WTC11 (cell line): Measurements from ENCODE around the gene LDLRAD4. TPM values are rescaled to one million over a fixed set of nuclear protein-coding genes. Genes with fewer than 3 reads are reported as not detected.

ENCODE experiments used
- ATAC-seq: fragments of 200-7000 bp; cut with Tn5 transposase; 2 replicates; pipeline ENCODE4 v1.10.0; 2021; ENCODE audit warnings: mild to moderate bottlenecking, moderate library complexity
- CTCF ChIA-PET: fragments of 300-600 bp; sonication (Branson Sonifier 250); formaldehyde crosslinking; loops from one replicate; lab custom pipeline; 2021; ENCODE audit warnings: antibody characterized with exemption; lab: Charles Lee
- POLR2A ChIA-PET: fragments of 350-600 bp; sonication (Branson Sonifier 250); formaldehyde crosslinking; loops from one replicate; lab custom pipeline; 2021; ENCODE audit warnings: antibody characterized with exemption; lab: Charles Lee
- DNase-seq: peaks from one replicate; pipeline ENCODE4 v3.0.0; 2021; ENCODE audit warnings: low spot score
- H3K27ac Mint-ChIP-seq: 2 replicates; pipeline ENCODE4 v1.8.0; 2021; ENCODE audit warnings: mixed read lengths
- H3K27me3 Mint-ChIP-seq: 2 replicates; pipeline ENCODE4 v1.8.0; 2021; ENCODE audit warnings: low read depth, mild to moderate bottlenecking, moderate library complexity, mixed read lengths
- H3K36me3 Mint-ChIP-seq: 2 replicates; pipeline ENCODE4 v1.8.0; 2021; ENCODE audit warnings: mixed read lengths
- H3K4me1 Mint-ChIP-seq: 2 replicates; pipeline ENCODE4 v1.8.0; 2022; ENCODE audit warnings: mixed read lengths
- H3K4me3 Mint-ChIP-seq: 2 replicates; pipeline ENCODE4 v1.8.0; 2021; ENCODE audit warnings: mild to moderate bottlenecking, moderate library complexity, mixed read lengths
- H3K9me3 Mint-ChIP-seq: 2 replicates; pipeline ENCODE4 v1.8.0; 2021; ENCODE audit warnings: mixed read lengths
- ATF1 ChIP-seq: sonication (generic); formaldehyde crosslinking; IDR thresholded peaks from 2 replicates; pipeline ENCODE4 v1.8.1; 2023; ENCODE audit warnings: mild to moderate bottlenecking, moderate library complexity, missing genetic modification reagents
- EMX1 ChIP-seq: fragments of 250-450 bp; sonication (Bioruptor Pico); IDR thresholded peaks from 2 replicates; pipeline ENCODE4 v1.8.0; 2021; ENCODE audit warnings: mild to moderate bottlenecking
- ESRRA ChIP-seq: sonication (generic); formaldehyde crosslinking; IDR thresholded peaks from 2 replicates; pipeline ENCODE4 v1.8.1; 2022; ENCODE audit warnings: mild to moderate bottlenecking, missing genetic modification reagents, borderline replicate concordance
- JUN ChIP-seq: sonication (generic); formaldehyde crosslinking; IDR thresholded peaks from 2 replicates; pipeline ENCODE4 v1.8.0; 2023; ENCODE audit warnings: mild to moderate bottlenecking, missing genetic modification reagents
- MXD4 ChIP-seq: fragments of 250-450 bp; sonication (Bioruptor Pico); IDR thresholded peaks from 2 replicates; pipeline ENCODE4 v1.8.0; 2021; ENCODE audit warnings: mild to moderate bottlenecking, moderate library complexity, borderline replicate concordance
- PRRX2 ChIP-seq: fragments of 250-450 bp; sonication (Bioruptor Pico); IDR thresholded peaks from 2 replicates; pipeline ENCODE4 v1.8.0; 2021; ENCODE audit warnings: mild to moderate bottlenecking
- RELA ChIP-seq: sonication (generic); formaldehyde crosslinking; IDR thresholded peaks from 2 replicates; pipeline ENCODE4 v1.8.1; 2022; ENCODE audit warnings: missing genetic modification reagents, mild to moderate bottlenecking, borderline replicate concordance
- SMAD3 ChIP-seq: sonication (generic); formaldehyde crosslinking; IDR thresholded peaks from 2 replicates; pipeline ENCODE4 v1.8.0; 2022; ENCODE audit warnings: missing genetic modification reagents, mild to moderate bottlenecking, borderline replicate concordance
- total RNA-seq: library from RNA; stranded (reverse); gene quantifications from 3 replicates; pipeline ENCODE4 v1.2.3, GENCODE V29; 2021
- TF ChIP-seq, protein P1 (sequence below): fragments of 250-450 bp; sonication (Bioruptor Pico); conservative IDR thresholded peaks from 2 replicates; pipeline ENCODE4 v1.9.0; 2021; ENCODE audit warnings: mild to moderate bottlenecking
- TF ChIP-seq, protein P2 (sequence below): sonication (generic); formaldehyde crosslinking; IDR thresholded peaks from 2 replicates; pipeline ENCODE4 v1.8.0; 2022; ENCODE audit warnings: mild to moderate bottlenecking, missing genetic modification reagents
- TF ChIP-seq, protein P3 (sequence below): sonication (generic); formaldehyde crosslinking; IDR thresholded peaks from 2 replicates; pipeline ENCODE4 v1.8.1; 2023; ENCODE audit warnings: mild to moderate bottlenecking, moderate library complexity, missing genetic modification reagents
- TF ChIP-seq, protein P4 (sequence below): sonication (generic); formaldehyde crosslinking; IDR thresholded peaks from 2 replicates; pipeline ENCODE4 v1.8.0; 2023; ENCODE audit warnings: missing genetic modification reagents
- TF ChIP-seq, protein P5 (sequence below): fragments of 250-450 bp; sonication (Bioruptor Pico); IDR thresholded peaks from 2 replicates; pipeline ENCODE4 v1.9.0; 2021; ENCODE audit warnings: mild to moderate bottlenecking
- TF ChIP-seq, protein P6 (sequence below): sonication (generic); formaldehyde crosslinking; IDR thresholded peaks from 2 replicates; pipeline ENCODE4 v1.8.0; 2023; ENCODE audit warnings: missing genetic modification reagents, mild to moderate bottlenecking, borderline replicate concordance
- TF ChIP-seq, protein P7 (sequence below): sonication (generic); formaldehyde crosslinking; IDR thresholded peaks from 2 replicates; pipeline ENCODE4 v1.8.1; 2023; ENCODE audit warnings: mild to moderate bottlenecking, missing genetic modification reagents, moderate library complexity
- TF ChIP-seq, protein P8 (sequence below): fragments of 250-450 bp; sonication (Bioruptor Pico); IDR thresholded peaks from 2 replicates; pipeline ENCODE4 v1.9.0; 2021; ENCODE audit warnings: moderate library complexity, mild to moderate bottlenecking, inconsistent platforms, borderline replicate concordance

The LDLRAD4 gene
- total RNA-seq, 1 experiment from 2014 or later: 6.2 TPM

DNA sequence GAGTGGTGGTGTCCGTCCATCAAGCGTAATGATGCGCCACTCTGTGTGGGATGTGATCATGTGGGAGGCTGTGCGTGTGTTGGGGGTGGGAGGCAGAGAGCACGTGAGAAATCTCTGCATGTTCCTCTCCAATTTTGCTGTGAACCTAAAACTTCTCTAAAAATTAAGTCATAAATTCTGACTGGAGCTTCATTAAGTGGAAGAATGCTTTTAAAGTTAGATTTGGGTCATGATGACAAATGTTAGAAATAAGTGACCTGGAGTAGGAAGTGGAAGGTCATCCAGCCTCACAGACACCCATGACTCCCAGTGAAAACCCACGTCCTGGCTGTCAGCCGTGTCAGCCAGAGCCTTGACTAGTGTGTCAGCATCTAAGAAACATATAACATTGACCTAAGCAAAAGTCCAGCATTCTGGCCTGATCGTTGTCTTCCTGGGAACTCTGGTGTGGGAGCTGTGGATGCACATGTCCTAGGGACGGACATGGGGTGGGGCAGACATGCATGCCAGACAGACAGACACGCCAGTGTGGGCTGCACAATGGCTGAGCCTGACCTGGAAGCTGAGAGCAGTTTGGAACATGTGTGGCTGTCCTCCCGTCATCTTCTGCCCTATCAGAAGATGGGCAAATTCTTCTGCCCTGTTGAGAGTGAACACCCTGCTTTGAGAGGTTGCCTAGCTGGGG lies 262.2 kb downstream of the LDLRAD4 start:
- ChIA-PET POLR2A (no interaction called here), CTCF (no interaction called here)
- Mint-ChIP-seq H3K27me3 (no peaks in the 10 kb centered on the region; the same call in 1 of the 2 replicates), H3K9me3 (peaks cover 28% of the 10 kb centered on the region), H3K36me3 (peaks cover 11% of the 10 kb centered on the region), H3K4me1 (peaks cover 2% of the 10 kb centered on the region), H3K27ac (no peak overlapping the region), H3K4me3 (no peak overlapping the region)
- DNase-seq: no peak
- ATAC-seq: no peak
- no peak for TF ChIP-seq PRRX2 (CRISPR knock-in tag)
- no peak for TF ChIP-seq SMAD3
- TF ChIP-seq, protein P1, sequence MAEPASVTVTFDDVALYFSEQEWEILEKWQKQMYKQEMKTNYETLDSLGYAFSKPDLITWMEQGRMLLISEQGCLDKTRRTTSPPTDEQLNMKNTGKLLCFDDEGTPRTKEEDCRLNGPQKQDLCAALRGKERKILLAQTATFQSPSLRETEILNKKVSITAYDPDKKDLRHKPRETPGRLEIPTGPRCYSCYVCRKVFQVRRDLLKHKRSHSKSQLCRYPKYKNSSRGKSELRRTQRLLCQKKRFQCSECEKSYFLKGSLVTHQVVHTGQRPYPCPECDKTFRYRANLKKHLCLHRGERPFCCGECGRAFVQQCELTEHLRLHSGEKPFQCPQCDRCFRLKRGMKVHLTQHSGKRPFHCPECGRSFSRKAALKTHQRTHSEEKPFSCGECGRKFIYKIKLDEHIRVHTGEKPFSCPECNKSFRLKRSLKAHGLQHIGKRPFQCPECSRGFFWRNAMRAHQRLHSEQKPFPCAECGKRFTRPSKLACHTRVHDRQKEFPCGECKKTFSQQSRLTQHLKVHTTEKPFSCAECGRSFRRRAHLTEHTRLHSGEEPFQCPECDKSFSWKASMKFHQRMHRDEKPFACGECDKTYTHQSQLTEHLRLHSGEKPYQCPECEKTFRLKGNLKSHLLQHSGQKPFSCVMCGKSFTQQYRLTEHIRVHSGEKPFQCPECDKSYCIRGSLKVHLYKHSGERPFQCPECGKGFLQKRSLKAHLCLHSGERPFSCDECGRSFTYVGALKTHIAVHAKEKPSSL (CRISPR knock-in tag): no peak
- TF ChIP-seq ATF1 (CRISPR knock-in tag): no peak

DNA sequence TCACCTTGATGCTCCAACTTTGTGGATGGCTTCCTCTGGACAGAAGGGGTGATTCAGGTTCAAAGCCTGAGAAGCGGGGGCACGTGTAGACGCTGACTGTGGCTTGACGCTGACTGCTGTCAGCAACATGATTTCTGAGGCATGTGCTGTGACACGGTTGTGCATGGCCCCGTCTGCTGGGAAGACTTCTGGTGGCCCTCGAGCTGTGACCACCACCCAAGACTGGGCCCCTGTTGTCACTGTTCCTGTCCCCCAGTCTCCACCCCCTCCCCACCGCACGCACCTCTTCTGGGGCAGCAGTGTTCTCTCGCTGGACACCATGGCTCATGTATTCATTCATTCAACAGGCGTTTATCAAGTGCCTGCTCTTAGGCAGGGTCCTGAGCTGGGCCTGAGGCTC lies 262.8 kb downstream of the LDLRAD4 start:
- TF ChIP-seq ESRRA (CRISPR knock-in tag) (no peak), RELA (CRISPR knock-in tag) (no peak), EMX1 (CRISPR knock-in tag) (no peak), MXD4 (CRISPR knock-in tag) (no peak), JUN (CRISPR knock-in tag) (no peak)
- TF ChIP-seq, protein P2, sequence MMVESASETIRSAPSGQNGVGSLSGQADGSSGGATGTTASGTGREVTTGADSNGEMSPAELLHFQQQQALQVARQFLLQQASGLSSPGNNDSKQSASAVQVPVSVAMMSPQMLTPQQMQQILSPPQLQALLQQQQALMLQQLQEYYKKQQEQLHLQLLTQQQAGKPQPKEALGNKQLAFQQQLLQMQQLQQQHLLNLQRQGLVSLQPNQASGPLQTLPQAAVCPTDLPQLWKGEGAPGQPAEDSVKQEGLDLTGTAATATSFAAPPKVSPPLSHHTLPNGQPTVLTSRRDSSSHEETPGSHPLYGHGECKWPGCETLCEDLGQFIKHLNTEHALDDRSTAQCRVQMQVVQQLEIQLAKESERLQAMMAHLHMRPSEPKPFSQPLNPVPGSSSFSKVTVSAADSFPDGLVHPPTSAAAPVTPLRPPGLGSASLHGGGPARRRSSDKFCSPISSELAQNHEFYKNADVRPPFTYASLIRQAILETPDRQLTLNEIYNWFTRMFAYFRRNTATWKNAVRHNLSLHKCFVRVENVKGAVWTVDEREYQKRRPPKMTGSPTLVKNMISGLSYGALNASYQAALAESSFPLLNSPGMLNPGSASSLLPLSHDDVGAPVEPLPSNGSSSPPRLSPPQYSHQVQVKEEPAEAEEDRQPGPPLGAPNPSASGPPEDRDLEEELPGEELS (CRISPR knock-in tag): no peak
- TF ChIP-seq, protein P3, sequence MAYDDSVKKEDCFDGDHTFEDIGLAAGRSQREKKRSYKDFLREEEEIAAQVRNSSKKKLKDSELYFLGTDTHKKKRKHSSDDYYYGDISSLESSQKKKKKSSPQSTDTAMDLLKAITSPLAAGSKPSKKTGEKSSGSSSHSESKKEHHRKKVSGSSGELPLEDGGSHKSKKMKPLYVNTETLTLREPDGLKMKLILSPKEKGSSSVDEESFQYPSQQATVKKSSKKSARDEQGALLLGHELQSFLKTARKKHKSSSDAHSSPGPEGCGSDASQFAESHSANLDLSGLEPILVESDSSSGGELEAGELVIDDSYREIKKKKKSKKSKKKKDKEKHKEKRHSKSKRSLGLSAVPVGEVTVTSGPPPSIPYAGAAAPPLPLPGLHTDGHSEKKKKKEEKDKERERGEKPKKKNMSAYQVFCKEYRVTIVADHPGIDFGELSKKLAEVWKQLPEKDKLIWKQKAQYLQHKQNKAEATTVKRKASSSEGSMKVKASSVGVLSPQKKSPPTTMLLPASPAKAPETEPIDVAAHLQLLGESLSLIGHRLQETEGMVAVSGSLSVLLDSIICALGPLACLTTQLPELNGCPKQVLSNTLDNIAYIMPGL: no peak
- TF ChIP-seq, protein P4, sequence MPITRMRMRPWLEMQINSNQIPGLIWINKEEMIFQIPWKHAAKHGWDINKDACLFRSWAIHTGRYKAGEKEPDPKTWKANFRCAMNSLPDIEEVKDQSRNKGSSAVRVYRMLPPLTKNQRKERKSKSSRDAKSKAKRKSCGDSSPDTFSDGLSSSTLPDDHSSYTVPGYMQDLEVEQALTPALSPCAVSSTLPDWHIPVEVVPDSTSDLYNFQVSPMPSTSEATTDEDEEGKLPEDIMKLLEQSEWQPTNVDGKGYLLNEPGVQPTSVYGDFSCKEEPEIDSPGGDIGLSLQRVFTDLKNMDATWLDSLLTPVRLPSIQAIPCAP: no peak
- TF ChIP-seq, protein P5, sequence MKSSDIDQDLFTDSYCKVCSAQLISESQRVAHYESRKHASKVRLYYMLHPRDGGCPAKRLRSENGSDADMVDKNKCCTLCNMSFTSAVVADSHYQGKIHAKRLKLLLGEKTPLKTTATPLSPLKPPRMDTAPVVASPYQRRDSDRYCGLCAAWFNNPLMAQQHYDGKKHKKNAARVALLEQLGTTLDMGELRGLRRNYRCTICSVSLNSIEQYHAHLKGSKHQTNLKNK: no peak
- Mint-ChIP-seq H3K36me3 (peaks cover 11% of the 10 kb centered on the region), H3K27me3 (no peaks in the 10 kb centered on the region; the same call in 1 of the 2 replicates), H3K9me3 (peaks cover 28% of the 10 kb centered on the region), H3K4me1 (peaks cover 8% of the 10 kb centered on the region), H3K27ac (peak overlapping the region; percentile 3; the same call in 1 of the 2 replicates), H3K4me3 (no peak overlapping the region)
- DNase-seq (no peak), ATAC-seq (no peak)
- CTCF ChIA-PET: no interaction called here
- POLR2A ChIA-PET: no interaction called here

DNA sequence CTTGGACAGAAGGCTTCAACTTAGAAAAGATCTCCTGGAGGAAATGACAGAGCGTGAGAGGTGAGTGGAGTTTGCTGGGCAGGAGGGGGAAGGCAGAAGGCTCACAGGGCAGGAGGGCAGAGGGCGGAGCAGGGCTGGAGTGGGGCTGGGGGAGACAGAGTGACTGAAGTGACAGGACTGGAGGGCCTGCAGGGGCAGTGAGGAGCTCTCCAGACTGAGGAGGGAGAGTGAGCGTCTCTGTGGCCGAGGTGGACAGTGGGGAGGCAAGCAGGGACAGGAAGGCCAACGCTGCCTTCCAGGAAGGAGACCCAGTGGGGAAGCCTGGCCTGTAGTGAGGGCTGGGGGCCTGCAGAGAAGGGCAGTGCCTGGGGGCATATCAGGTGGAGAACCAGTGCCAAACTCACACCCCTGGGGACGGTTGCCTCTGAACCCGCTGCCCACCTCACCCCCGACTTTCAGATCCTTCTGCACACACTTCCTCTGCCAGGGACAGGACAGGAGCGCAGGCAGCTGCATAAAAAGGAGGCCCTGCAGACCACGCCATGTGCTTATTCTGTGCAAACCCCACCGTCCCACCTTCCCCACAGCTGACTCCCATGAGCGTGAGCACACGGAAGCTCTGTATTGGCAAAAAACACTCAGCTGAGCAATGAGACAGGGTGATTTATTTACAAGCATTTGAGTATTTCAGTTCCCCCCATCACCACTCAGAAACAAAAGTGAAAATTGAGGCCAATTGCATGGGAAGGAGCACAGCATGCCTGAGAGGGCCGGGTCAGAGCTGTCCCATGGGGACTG lies 263.5 kb downstream of the LDLRAD4 start:
- POLR2A ChIA-PET: no interaction called here
- CTCF ChIA-PET: no interaction called here
- peaks cover 28% of the 10 kb centered on the region for H3K9me3 Mint-ChIP-seq
- H3K4me3 Mint-ChIP-seq: no peak overlapping the region
- no peaks in the 10 kb centered on the region; the same call in 1 of the 2 replicates for H3K27me3 Mint-ChIP-seq
- ATAC-seq (no peak), DNase-seq (no peak)
- H3K4me1 Mint-ChIP-seq: peaks cover 14% of the 10 kb centered on the region
- peaks cover 11% of the 10 kb centered on the region for H3K36me3 Mint-ChIP-seq
- H3K27ac Mint-ChIP-seq: peak overlapping the region; percentile 3; the same call in 1 of the 2 replicates
- TF ChIP-seq, protein P6, sequence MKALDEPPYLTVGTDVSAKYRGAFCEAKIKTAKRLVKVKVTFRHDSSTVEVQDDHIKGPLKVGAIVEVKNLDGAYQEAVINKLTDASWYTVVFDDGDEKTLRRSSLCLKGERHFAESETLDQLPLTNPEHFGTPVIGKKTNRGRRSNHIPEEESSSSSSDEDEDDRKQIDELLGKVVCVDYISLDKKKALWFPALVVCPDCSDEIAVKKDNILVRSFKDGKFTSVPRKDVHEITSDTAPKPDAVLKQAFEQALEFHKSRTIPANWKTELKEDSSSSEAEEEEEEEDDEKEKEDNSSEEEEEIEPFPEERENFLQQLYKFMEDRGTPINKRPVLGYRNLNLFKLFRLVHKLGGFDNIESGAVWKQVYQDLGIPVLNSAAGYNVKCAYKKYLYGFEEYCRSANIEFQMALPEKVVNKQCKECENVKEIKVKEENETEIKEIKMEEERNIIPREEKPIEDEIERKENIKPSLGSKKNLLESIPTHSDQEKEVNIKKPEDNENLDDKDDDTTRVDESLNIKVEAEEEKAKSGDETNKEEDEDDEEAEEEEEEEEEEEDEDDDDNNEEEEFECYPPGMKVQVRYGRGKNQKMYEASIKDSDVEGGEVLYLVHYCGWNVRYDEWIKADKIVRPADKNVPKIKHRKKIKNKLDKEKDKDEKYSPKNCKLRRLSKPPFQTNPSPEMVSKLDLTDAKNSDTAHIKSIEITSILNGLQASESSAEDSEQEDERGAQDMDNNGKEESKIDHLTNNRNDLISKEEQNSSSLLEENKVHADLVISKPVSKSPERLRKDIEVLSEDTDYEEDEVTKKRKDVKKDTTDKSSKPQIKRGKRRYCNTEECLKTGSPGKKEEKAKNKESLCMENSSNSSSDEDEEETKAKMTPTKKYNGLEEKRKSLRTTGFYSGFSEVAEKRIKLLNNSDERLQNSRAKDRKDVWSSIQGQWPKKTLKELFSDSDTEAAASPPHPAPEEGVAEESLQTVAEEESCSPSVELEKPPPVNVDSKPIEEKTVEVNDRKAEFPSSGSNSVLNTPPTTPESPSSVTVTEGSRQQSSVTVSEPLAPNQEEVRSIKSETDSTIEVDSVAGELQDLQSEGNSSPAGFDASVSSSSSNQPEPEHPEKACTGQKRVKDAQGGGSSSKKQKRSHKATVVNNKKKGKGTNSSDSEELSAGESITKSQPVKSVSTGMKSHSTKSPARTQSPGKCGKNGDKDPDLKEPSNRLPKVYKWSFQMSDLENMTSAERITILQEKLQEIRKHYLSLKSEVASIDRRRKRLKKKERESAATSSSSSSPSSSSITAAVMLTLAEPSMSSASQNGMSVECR (CRISPR knock-in tag): no peak
- TF ChIP-seq, protein P7, sequence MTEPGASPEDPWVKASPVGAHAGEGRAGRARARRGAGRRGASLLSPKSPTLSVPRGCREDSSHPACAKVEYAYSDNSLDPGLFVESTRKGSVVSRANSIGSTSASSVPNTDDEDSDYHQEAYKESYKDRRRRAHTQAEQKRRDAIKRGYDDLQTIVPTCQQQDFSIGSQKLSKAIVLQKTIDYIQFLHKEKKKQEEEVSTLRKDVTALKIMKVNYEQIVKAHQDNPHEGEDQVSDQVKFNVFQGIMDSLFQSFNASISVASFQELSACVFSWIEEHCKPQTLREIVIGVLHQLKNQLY: no peak
- TF ChIP-seq, protein P8, sequence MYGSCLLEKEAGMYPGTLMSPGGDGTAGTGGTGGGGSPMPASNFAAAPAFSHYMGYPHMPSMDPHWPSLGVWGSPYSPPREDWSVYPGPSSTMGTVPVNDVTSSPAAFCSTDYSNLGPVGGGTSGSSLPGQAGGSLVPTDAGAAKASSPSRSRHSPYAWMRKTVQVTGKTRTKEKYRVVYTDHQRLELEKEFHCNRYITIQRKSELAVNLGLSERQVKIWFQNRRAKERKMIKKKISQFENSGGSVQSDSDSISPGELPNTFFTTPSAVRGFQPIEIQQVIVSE (CRISPR knock-in tag): no peak
